Adipose tissue (tissue), 3 donors: ENCODE data around the gene MBNL2. TPM values are rescaled to one million over a fixed set of nuclear protein-coding genes. Genes with fewer than 3 reads are reported as not detected.
A peak's percentile ranks its signal among the peaks of the same experiment; 100 is the strongest.

ENCODE experiments used
- H3K27ac ChIP-seq: one replicate; pipeline ENCODE4 v1.5.1; 2013; ENCODE audit warnings: low read depth, low read length
- WGBS, 3 donors: extraction: QIAGEN DNeasy Blood & Tissue Kit; methylation state at CpG; one replicate each; pipeline ENCODE4 v1.1.7; 2013; 5-methylcytosine and 5-hydroxymethylcytosine counted together
- polyA plus RNA-seq, 3 donors: library from polyadenylated mRNA; stranded (reverse); fragments of 200-250 nt; gene quantifications; one replicate each; pipeline ENCODE4 v1.2.3, GENCODE V29; 2013
- donor health status: healthy with polysubstance abuse.
- donor health status: Bipolar disorder and iron deficiency.
- donor health status: healthy.

Gene MBNL2
- polyA plus RNA-seq, 3 donors = 17.8 to 34.3 (median 23.7) TPM

DNA sequence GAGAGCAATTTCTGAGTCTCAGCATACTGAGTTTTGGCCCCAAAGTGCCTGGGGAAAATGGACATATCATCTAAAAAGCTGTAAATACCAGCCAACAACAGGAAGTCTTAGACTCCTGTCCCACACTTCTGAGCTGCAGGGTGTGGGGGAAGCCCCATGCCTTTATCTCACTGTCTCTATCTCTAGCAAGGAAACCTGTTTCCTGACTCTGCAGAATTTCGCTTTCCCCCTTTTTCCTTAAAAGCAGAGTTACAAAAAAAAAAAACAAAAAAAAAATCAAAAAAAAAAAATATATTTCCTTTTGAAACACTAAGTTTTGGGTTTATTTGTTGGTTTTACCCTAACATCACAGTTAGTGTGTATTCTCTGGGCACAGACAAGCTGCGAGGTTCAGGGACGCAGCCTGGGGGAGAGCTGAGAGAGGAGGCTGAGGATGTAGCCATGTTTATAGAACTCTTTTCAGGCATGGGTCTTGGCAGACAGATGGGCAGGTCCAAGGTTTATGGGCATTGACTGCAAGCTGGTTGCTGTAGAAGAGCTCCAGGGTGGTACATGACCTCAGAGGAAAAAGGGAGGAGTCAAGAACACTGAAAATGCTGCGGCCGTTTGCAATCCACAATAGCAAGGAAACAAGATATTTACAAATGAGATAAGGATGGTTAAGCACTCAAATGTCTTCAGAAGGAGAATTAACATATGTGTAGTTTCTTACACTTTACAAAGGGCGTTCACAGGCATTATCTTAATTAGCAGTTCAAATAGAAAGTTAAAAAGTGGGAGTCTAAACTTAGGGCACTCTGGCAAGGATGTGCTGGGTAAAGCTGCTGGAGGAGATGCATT lies 4.9 kb downstream of the MBNL2 start:
- 23 to 33% (median 26%) methylated on average over 6 of the region's 6 CpGs for WGBS, 3 donors
- no peak overlapping the region for H3K27ac ChIP-seq

DNA sequence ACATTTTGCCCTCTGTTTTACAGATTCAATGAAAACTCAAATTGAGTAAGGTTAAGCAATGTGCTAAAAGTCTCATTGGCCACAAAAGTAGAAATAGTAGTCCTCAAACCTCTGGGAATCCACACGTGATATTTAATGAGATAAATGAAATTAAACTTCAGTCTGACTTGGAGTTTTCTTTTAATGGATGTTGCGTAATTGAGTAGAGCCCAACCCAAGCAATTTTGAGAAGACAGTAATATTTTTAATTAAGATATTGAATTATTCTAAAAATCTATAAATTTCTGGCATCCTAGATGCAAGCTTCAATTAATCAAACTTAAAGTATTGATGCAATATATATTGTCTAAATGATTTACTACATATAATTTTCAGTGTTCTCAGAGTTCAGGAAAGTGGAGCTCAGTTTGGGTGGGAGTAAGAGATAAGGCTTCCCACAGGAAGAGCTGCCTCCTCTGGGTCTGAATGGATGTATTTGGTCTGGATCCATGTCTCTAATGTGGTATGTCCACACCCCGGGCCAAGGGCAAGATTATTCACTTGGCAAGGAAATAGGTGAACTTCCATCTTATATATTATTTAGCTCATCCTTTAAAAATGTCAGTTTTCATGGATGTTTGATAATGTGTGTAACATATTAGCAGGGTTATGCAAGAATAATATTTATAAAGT lies 6.9 kb downstream of the MBNL2 start:
- no peak overlapping the region for H3K27ac ChIP-seq

DNA sequence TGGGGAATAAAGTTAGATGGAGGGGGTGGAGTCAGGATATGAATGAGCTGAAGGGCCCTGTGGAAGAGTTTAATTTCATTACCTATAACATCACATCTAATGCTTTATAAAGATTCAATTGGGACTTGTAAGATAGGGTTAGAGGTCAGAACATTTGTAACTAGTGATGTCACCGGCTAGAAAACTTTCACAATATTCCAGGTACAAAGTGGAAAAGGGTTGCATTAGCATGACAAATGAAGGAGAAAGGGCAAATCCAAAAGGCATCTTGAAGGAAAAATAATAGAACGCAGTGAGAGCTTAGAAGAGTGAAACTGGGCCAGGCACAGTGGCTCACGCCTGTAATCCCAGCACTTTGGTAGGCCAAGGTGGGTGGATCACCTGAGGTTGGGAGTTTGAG lies 7.6 kb downstream of the MBNL2 start:
- H3K27ac ChIP-seq = no peak overlapping the region
- WGBS, 3 donors = 93 to 98% (median 94%) methylated on average over 3 of the region's 3 CpGs

More for the DNA sequence above, 6.9 kb downstream of the MBNL2 start:
- 46 to 54% (median 51%) methylated on average over 3 of the region's 3 CpGs for WGBS, 3 donors

DNA sequence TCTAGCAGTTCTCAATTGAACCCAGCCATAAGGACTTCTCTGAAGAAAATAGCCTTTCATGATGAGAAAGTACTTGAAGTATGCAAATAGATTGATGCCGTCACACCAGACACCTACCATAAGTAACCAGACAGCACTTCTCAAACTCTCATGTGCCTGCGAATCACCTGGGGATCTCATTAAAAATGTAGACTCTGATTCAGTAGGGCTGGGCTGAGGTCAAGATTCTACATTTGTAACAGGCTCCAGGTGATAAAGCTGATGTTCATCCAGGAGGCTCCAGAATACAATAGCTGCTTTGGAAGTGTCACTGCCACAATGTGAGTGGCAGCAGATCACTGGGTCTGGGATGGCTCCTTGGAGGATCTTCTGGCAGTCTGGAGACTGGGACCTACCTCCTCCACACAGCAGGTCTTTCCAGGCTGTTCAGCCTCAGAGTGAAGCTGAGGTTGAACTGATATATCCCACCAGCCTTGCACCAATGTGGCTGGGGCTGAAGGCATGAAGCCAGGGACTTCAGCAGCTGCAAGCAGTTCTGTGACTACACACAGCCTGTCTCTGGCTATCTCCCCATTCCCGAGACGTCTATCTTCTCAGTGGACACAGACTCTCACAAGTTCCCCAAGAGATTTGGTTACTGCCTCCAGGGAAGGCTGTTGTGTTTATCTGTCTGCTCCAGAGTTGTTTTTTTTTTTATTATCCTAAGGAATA lies 9.1 kb downstream of the MBNL2 start:
- WGBS, 3 donors = 64 to 83% (median 70%) methylated on average over 4 of the region's 4 CpGs
- no peak overlapping the region for H3K27ac ChIP-seq

DNA sequence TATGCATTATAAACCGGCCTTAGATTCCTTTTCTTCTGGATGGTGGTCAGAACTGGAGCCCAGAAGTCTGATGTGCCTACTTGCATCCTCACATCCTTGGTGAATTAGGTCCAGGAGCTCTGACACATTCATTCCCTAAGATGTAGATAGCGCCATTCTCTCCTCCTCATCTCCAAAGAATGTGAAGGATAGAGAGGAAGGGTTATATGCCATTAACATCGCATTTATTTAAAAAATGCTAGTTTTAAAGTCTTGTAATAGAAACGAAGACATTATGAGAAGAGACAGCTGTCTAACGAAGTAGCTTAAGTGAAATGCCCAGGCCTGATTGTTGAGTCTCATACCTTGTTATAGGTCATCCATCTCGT lies 9.7 kb downstream of the MBNL2 start:
- WGBS, 3 donors = 74 to 76% (median 75%) methylated on average over 6 of the region's 6 CpGs
- no peak overlapping the region for H3K27ac ChIP-seq

DNA sequence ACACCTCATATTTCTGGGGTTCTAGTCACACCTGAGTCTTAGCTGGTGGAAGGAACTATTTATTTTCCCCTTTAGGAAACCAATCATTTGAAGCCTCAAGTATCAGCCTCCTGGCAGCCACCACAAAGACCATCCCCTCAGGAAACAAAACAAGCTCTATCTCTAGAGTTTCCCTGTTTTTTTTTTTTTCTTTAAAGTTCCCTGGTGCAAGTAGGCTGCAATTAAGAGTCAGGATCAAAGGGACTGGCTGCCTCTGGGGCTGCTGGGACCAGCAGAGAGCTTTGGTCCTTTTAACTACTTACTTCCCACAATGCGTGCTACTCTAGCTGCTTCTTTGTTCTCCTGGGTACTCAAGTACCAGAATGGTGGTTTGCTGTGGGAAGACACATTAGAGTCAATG lies 11.4 kb downstream of the MBNL2 start:
- WGBS, 3 donors = 81 to 96% (median 88%) methylated on average over 1 of the region's 1 CpG
- H3K27ac ChIP-seq = no peak overlapping the region

DNA sequence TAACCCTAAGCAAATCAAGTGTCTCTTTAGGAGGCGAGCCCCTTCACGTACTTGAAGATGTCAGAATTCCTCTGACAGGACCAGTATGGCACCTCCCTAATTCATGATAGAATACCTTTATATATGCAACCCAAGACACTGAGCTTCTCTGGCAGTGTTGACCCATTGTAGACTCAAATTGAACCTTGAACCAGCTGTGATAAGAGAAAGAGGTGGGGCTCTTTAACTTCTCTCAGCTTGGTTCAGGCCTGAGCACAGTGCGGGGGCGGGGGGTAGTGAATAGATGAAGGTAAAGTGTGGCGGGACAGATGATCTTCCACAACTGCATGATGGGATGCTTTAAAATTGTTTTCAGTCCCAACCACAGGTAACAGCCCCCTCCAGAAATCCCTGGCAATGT lies 12.1 kb downstream of the MBNL2 start:
- H3K27ac ChIP-seq = no peak overlapping the region
- WGBS, 3 donors = 94 to 96% (median 95%) methylated on average over 5 of the region's 5 CpGs

DNA sequence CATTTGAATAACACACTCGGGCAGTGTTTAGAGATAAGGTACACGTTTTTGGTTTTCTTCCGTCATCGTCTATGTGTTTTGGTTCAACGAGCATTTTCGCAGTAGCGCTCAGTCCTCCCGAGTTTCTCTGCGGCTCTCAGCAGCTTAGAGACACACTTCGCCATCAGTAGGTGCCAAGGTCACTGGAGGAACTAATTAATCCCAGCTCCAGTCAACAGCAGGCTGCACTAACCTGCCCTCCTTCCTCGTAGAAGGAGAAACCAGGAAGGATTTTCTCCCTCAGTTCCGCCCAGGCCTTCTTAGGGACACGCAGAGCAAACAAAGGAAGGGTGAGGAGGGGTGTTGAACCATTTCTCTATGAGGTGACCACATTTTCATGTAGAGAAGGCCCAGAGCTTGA lies 12.6 kb downstream of the MBNL2 start:
- 21 to 82% (median 79%) methylated on average over 13 of the region's 13 CpGs for WGBS, 3 donors
- no peak overlapping the region for H3K27ac ChIP-seq

DNA sequence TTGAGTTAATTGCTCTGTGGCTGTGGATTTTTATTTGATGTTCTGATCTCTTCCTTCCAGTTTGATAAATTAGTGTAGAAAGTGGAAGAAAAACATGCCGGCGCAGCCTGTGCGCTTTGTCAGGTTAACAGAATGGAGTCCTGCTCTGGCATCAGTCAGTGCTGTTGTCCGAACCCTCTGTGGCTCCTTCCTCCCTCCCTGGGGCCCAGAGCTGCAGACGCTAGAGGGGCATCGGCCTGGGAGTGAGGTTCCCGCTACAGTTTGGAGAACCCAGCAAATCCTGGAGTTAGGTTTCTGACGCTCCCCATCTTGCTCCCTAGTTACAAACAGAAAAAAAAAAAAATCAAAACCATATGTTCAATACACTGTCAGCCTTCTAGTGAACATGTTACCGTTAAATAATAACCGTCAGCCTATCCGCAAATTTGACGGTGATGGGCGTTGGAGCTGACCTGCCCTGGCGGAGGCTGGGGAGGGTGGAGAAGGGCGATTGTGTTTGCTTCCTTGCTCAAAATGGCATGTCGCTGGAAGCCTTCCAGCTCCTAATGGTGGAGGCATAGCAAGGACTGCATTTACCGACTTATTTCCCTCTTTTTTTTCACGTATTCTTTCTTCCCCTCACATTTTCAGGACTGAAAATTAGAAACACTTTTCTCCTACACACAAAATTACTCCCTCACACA lies 13.6 kb downstream of the MBNL2 start:
- H3K27ac ChIP-seq = no peak overlapping the region
- WGBS, 3 donors = 32 to 66% (median 62%) methylated on average over 18 of the region's 18 CpGs

DNA sequence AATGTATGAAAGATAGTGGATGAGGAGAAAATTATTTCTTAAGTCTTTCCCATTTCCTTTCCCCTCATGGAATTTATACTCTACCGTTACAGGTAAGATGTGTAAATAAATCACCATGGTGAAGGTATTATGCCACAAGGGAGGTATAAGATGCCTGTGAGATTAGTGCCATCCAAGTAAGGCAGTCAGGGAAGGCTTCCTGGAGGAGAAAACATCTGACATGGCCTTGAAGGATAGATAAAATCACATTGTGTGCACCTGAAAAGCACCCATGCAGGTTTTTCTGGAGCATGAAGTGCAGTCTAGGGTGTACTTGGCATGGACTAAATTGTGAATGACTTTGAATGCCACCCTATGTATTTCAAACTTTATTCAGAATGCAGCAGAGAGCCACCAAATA lies 15.3 kb downstream of the MBNL2 start:
- WGBS, 3 donors = 52 to 86% (median 79%) methylated on average over 1 of the region's 1 CpG
- H3K27ac ChIP-seq = no peak overlapping the region

DNA sequence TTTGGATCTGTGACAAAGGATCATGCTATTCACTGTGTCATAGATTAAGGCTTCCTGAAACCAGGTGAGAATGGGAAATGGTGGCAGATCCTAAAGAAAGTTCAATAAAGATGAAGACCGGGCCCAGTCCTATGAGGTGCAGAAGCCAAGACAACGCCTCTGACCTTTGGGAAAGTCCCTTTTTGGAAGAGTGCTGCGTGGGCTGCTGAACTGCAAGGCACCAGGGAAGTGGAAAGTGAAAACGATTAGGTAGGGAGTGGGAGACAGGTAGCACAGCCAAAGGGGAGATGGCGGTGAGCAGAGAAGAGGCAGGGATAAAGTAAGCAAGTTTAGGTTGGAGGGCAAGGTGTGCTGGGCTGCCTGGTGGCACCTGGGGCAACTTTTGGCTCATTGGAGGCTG lies 16.3 kb downstream of the MBNL2 start:
- WGBS, 3 donors = 79 to 81% (median 80%) methylated on average over 5 of the region's 5 CpGs

DNA sequence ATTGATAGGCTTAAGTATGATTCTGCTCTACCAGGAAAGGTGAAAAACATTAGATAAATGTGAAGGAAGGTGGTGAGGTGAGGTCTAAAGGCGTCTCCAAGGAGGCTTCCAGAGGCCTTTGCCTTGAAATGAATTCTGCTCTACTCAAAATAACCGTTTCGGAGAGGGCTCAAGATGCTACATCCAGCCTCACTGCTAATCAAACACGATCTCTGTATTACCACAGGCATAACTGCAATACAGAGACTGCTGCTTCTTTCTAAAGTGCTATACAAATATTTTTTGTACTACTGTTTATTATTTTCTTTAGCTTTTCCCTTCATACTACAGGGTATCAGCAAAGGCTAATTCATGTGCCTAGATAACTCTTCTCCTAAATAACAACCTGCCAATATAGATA lies 16.8 kb downstream of the MBNL2 start:
- H3K27ac ChIP-seq = no peak overlapping the region
- 87 to 92% (median 90%) methylated on average over 4 of the region's 4 CpGs for WGBS, 3 donors

More for the DNA sequence above, 16.3 kb downstream of the MBNL2 start:
- H3K27ac ChIP-seq = no peak overlapping the region

DNA sequence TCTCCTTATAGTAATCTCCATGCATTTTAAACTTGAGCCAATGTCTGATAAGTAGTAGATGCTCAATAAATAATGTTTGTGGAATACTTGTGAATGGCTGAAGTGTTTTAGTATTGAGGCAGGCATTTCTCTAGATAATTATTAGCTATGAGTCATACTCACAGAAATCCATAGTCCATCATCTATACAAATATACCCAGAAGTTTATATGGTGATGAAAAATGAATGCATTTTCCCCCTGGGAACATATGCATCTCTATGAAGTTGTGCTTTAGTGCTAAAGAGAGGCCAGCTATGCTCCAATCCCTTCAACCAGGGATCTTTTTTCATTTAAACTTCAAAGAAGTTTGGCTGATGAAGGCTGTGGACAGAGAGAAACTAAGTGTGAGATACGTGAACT lies 17.2 kb downstream of the MBNL2 start:
- no peak overlapping the region for H3K27ac ChIP-seq
- 80 to 90% (median 82%) methylated on average over 1 of the region's 1 CpG for WGBS, 3 donors

DNA sequence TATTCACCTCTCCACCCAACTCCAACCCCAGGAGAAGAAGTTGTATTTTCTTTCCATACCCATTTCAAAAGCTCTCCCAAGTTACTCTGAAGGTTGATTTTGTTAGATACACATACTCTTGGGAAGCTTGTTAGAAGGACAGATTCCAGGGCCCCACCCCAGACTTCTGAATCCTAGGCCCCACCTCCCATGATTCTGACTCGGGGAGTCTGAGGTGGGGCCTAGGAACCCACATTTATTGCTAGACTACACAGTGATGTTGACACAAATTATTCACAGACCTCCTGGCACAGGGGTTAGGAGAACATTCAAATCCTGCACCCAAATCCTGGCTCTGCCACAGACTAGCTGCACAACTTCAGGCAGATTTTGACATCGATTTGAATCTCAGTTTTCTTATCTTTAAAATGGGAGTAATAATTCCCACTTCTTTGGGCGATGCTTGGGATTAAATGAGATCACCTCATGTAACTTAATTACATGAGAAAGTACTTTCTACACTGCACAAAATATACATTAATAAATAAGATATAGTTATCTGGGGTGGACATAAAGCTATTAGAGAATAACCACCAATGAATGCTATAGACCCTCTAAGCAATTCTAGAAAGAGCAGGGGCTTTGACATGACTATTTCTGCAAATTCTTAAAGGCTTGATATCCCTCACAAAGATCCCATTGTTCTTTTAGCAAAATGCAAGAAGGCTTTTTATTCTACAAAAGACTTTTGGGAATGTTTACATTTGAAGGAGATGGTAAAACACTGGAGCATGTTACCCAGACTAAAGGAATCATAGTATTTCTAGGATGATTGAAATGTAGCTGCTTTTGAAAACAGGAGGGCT lies 18.0 kb downstream of the MBNL2 start:
- peak overlapping the region; percentile 5 for H3K27ac ChIP-seq
- WGBS, 3 donors = 67 to 80% (median 70%) methylated on average over 3 of the region's 3 CpGs

DNA sequence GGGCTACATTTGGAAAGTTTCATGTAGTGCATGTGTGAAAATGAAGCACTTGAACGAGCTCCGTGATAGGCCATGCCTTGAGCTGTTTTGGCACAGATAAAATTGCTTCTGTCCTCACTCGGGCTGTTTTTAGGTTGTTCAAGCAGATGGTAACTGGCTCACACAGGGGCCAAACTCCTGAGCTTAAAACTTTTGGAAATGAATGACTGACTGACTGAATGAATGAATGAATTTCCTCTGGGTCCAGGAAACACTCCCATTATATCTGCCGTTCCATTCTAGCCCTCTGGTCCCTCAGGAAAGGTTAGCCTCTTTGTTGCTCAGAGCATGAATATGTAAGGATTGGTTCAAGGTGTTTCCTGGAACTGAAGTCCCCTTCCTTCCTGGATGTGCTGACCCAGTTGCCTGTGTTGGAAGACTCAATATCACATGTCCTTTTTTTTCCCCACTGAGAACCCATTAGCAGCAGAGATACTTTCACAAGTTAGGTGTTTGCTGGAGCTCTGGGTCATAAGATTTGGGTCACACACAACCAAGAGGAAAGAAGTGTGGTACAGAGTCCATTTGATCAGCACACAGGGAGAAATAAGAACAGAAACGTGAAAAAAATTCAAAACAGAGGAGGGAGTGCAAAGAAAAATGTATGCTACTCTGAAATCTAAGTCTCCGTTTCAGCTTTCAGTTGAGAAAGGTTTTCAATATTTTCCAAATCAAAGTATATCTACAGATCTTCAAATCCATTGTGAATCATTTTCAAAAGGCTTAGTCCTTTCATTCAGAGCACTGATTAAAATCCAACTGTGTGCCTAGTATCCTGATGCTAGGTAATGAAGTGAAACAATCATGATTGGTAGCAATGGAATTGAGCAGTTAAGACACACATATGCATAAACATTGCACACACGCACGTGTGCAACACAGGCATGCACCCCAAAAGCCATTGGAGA lies 18.9 kb downstream of the MBNL2 start:
- H3K27ac ChIP-seq = no peak overlapping the region
- 51 to 62% (median 61%) methylated on average over 8 of the region's 8 CpGs for WGBS, 3 donors

DNA sequence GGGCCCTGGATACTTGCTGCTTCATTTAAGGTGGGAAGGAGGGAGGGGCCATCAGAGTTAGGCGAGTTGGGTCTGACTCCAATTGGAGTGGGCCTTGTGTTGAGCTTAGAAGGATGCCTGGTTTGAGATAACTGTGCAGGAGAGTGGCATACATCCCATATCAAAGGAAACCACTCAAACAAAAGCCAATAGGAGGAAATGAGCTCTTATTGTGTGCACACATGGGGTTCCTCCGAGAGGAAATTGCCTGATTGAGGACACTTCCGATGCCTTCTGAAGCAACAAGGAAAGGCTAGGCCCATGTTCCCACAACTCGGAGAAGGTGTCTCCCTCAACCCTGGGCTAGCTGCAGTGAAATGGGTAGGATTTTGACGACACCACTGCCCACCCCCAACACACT lies 19.6 kb downstream of the MBNL2 start:
- WGBS, 3 donors = 48 to 78% (median 60%) methylated on average over 5 of the region's 5 CpGs
- H3K27ac ChIP-seq = no peak overlapping the region
